ENCODE measurements around the gene COX19.
A peak's percentile ranks its signal among the peaks of the same experiment; 100 is the strongest.
"Not testable (repeated sequence)": the region's sequence is repeated elsewhere in the genome, so short reads cannot be mapped to it uniquely, and the experiment has no call there.

COX19 gene

DNA sequence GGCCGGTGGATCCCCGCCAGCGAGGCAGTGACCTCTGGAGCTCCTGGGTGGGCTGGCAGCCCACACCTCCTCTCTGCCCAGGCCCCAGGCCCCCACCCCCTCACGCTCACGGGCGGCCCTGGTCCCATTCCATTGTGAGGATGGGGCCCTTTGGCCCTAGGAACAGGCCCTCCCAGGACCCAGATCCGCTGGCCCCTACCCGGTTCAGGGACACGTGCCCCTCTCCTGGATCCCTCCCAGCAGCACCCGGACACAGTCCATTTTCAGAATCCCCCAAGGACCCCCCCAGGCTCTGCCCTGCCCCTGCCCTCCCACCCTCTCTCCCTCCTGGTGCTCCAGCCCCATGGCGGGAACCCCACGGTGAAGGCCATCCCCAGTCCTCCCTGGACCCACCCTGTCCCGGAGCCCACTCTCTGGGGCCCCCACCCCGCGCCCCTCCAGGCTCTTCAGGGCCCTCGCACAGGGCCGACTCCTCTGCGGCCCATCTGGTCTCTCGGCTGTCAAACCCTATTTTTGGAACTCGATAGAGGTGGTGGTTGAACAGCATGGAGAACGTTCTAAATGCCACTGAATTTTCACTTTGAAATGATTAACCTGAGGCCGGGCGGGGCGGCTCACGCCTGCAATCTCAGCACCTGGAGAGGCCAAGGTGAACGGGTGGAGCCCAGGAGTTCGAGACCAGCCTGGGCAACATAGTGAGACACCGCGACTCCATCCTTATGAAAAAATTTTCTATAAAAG, 28.9 kb downstream of the COX19 start:
- DNase-seq (ENCODE audit: low read depth, low spot score): no peak

DNA sequence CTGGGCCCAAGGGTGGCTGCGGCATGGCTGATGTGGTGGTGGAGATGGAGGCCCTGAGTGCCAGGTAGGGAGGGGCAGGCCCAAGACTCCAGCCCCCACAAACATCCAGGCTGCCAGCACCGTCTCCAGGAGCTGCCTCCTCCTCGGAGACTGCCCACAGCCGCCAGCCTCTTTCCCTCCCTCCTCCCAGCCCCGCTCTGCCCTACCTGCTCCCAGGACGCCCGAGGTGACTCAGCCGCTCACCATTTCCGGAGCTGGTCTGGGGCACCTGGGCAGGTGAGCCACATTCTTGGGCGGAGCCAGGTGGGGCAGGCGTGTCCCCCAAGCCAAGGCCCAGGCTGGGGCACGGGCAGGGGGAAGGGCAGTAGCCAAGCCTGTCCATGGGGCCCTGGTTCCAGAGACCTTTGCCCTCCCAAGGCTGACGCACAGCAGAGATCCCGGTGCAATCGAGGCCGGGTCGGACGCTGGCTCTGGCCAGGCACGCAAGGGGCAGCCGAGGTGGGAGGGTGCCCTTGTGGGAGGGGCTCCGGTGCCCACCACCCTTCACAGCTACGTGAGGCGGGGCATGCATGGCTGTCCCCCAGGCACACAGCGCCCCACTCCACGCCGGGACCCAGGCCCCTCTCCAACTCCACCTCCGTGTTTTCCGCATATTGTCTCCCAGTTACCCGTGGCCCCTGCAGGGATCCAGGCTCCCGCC, 29.6 kb downstream of the COX19 start:
- DNase-seq (ENCODE audit: low read depth, low spot score): no peak

DNA sequence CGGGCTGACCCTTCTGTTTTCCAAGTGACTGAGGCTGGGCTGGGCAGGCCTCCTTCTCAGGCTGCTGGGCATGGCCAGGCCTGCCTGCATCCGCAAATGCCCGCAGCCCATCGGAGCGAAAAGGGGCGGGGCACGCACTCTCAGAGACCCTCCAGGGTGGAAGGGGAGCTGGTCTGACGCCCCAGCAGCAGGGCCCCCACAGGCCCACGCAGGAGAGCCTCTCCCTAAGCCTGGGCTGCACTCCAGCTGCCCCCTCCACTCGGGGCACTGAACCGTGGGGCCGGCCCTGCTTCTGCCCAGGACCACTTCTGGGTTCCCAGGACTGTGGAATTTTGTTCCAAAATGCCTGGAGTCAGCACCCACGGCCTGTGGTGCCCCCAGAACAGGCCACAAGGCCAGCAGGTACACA, 30.2 kb downstream of the COX19 start:
- no peak for DNase-seq (ENCODE audit: low read depth, low spot score)

DNA sequence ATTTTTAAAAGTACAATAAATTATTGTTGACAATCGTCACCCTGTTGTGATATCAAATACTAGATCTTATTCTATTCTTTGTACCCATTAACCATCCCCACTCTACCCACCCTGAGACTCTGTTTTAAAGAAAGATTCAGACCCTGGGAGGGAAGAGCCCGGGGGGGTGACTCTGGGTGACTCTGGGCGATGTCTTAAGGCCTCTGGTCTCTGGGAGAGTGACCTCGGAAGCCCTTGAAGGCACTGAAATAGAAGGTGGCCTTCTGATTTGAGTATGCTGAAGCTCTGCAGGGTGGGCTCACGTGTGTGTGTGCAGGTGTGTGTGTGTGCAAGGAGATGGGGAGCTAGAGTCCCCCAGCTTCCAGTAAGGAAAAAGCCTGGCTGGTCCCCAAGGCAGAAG, 30.6 kb downstream of the COX19 start:
- DNase-seq (ENCODE audit: low read depth, low spot score): no peak

DNA sequence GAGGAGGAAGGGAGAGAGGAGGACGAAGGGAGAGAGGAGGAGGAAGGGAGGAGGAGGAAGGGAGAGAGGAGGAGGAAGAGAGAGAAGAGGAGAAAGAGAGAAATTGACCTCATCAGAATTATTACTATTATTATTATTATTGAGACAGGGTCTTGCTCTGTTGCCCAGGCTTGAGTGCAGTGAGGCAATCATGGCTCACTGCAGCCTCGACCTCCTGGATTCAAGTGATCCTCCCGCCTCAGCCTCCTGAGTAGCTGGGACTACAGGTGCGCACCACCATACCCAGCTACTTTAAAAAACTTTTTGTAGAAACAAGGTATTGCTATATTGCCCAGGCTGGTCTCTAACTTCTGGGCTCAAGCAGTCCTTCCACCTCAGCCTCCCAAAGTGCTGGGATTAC, 31.6 kb downstream of the COX19 start:
- DNase-seq (ENCODE audit: low read depth, low spot score): not testable (repeated sequence)

DNA sequence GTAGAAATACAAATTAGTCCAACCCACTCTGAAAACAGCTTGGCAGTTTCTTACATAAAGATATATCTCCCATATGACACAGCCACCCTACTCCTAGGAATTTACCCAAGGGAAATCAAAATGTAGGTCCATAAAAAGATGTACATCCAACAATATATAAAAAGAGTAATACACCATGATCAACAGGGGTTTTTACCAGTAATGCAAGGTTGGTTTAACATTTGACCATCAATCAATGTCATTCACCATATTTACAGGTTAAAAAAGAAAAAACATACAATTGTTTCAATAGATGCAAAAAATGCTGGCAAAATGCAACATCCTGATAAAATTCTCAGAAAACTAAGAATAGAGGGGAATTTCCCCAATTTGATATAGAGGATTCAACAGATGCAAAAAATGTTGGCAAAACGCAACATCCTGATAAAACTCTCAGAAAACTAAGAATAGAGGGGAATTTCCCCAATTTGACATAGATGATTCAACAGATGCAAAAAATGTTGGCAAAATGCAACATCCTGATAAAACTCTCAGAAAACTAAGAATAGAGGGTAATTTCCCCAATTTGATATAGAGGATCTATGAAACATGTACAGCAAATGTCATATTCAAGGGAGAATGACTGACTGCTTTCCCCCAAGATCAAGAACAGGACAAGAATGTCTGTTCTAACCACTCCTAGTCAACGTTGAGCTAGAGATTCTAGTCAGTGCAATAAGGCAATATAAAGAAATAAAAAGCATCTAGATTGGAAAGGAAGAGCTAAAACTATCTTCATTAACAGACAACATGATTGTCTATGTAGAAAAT, 34.5 kb downstream of the COX19 start:
- DNase-seq (ENCODE audit: low read depth, low spot score): no peak

DNA sequence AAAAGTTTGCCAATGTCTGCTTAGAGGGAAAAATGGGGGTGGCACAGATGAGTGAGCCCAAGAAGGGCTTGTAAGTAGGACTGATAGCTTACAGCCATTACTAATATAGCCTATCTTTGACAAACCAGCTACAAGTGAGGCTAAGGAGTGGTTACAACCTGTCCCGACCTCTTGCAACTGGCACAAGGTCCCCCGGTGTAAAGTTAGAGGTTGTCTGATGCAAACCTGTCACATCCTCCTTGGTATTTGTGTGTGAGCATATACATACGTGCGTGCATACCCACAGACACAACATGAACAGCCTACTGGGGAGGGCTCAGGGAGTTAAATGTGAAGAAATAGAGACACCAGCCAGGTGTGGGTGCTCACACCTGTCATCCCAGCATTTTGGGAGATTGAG, 35.5 kb downstream of the COX19 start:
- DNase-seq (ENCODE audit: low read depth, low spot score): no peak

DNA sequence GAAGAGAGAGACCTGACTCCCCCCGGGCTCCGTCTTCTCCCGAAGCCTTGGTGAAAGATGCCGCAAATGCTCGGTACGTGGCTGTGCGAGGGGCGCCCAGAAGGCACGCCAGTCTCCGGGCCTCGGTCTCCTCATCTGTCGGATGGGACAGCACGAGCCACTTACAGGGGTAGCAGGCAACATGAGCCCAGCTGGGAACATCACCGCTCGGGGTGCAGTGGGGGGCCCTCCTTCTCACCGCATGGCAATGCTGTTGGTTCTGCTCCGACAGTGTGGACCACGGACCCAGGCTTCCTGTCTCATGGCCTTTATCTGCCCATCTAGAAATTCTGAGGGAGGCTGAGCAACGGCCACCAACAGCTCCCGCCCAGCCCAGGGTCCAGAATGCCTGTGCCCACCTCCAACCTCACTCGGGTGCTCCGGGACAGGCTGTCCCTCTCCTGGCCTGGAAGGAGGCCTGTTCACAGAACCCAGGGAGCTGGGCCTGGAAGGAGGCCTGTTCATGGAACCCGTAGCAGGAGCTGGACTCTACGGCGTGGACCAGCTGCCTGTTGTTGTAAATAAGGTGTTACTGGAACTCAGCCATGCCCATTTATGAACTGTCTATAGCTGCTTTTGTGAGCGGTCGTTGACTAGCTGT, 36.7 kb downstream of the COX19 start:
- no peak for DNase-seq (ENCODE audit: low read depth, low spot score)

DNA sequence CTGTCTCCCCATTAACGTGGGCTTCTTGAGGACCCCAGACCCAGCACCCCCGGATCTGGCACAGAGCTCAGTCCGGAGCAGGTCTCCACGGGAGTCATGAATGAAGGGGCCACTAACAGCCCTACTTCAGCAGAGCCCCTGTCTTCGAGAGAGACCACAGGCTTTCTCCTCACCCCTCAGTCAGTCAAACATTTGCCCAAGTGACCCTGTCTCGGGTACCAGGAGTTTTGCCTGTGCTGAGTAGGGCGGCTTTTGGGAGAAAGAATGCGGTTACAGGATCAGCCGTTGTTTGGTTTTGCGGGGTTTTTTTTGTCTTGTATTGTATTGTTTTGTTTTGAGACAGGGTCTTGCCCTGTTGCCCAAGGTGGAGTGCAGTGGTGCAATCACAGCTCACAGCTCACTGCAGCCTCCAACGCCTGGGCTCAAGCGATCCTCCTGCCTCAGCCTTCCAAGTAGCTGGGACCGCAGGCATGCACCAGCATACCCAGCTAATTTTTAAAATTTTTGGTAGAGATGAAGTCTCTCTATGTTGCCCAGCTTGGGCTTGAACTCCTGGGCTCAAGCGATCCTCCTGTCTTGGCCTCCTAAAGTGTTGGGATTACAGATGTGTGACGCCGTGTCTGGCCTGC, 37.4 kb downstream of the COX19 start:
- no peak for DNase-seq (ENCODE audit: low read depth, low spot score)

DNA sequence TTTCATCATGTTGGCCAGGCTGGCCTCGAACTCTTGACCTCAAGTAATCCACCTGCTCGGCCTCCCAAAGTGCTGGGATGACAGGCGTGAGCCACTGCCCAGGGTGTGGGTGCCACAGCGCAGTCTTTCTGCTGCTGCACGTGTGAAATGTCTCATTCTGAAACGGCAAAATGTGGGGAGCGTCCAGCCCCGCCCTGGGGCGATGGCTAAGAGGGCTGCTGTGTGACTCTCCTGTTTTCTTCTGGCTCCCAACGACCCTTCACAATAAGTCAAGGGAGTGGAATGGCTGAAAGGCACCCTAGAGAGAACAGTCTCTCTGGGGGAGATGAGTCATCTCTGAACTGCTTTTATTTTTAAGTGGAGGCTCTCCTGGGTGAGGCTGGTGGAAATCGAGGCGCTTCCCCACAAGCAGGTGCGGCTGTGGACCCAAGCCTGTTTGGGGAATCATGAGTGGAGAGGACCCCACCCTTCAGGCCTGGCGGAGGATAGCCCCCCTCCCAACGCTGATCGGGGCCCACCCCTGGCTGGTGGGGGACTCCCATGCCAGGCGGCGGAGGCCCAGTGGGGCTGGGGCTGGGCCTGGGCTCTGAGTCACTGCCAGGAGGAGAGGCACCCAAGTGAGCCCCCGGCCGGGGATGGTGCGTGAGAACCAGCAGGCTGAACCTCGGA, 38.8 kb downstream of the COX19 start:
- DNase-seq (ENCODE audit: low read depth, low spot score): peak; percentile 60

DNA sequence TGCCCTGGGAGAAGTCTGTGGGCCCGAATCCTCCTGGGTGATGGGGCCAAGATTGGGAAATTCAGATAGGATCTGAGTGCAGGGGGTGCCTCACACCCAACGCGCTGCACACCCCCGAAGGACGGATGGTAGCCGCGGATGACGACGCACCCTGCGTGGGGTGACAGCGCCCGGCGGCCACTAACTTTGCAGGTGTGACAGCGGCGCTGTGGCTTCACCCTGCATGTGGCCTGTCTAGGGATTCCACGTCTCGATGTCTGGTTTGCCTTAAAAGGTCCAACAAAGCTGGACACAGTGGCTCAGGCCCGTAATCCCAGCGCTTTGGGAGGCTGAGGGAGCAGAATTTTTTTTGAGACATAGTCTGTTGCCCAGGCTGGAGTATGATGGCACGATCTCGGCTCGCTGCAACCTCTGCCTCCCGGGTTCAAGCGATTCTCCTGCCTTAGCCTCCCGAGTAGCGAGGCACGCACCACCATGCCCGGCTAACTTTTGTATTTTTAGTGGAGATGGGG, 39.4 kb downstream of the COX19 start:
- no peak for DNase-seq (ENCODE audit: low read depth, low spot score)

DNA sequence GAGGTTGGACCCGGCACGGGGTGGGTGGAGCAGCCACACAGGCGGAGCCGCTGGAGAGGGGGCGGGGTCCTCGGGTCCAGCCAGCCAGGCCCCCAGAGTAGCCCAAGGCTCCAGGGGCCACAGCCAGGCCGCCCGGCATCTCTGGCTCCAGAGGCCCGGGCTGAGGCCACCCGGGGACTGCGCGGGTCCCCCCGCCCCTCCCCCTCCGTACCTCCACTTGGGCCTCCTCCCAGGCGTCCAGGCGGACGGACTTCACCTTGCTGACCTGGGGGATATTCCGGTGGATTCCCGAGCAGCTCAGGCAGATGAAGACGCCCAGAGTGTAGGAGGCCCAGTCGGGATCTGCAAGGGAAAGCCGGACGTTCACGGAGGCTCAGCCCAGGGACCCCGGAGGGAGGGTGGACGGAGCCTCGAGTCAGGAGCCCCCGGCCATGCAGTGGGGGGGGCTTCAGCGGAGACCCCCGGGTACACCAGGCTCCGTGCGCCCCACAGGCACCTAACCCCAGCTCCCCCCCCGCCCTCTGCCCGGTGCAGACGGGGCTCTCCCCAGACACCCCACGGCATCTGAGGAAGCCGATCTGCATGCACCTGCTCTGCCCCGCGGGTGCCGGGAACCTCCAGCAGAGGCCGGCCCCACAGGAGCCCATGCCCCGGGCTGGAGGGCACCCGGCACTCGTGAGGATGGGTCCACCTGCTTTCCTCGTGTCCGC, 40.0 kb downstream of the COX19 start:
- no peak for DNase-seq (ENCODE audit: low read depth, low spot score)

DNA sequence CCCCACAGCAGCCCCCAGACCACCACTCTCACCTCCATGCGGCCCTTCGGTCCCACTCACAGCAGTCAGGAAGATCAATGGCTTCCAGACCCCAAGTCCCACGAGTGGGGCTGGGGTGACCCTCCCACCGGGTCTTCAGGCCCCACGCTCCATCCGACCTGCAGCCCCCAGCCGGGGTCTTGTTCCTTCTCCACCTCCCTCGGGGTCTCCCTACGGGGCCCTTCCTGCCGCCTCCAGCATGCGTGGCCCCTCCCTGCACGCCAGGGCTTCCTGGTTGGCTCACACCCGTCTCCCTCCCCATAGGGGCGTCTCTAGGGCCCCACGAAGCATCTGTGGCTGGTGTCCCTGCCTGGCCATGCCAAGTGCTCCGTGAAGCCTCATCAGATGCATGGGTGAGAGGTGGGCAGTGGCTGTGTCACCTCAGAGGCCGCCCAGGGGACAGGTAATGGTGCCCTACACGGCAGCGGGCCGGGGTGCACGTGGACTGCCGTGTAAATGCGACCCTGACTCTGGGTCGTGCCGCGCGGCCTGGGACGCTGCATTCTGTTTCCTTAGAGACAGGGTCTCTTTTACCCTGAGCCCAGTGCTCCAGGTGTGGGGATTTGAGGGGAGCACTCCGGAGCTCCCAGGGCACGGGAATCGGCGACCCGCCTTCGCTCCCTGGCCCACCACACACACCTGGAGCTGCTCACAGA, 40.7 kb downstream of the COX19 start:
- no peak for DNase-seq (ENCODE audit: low read depth, low spot score)

DNA sequence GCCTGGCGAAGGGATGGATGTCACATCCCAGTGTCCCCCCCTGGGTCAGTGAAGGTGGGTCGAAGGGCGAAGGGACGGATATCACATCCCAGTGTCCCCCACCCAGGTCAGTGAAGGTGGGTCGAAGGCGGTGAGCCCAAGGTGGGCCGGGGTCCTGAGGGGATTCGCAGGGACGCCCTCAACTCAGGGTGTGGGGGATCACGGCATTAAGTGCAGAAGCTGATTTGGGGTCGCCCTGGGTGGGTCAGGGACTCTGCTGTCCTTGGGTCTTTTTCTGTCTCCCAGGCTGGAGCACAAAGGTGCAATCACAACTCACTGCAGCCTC, 42.7 kb downstream of the COX19 start:
- DNase-seq (ENCODE audit: low read depth, low spot score): no peak

DNA sequence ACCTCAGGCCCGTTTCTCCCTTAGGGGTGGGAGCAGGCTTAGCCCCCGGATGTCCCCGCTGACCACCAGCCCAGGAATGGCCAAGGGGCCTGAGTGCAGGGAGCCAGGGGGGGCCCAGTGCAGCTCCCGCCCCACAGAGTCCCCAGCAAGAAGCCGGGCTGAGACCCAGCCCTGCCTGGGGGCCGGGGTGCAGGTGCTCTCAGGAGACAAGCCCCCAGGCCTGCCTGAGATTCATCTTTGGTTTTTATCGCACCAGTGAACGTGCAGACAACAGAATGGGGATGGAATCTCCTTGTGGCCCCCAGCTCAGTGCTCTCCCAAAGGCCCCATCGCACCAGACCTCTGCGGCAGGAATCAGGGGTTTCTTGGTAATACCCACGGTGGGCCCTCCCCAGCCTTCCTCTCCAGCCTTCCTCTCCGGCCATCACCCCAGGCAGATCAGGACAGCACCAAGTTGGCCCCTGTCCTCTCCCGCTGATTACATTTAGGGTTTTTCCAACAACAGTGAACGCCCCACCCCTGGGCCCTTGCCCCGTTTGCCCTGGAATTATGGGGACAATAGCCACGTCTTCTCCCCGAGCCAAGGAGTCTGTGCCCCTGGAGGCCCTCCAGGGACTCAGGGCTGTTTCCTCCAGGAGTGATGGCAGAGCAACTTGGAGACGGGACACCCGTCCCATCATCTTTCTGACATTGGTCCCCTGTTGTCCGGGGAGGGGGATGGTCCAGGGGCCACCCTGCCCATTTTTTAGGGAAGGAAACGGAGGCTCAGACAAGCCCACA, 43.3 kb downstream of the COX19 start:
- no peak for DNase-seq (ENCODE audit: low read depth, low spot score)

DNA sequence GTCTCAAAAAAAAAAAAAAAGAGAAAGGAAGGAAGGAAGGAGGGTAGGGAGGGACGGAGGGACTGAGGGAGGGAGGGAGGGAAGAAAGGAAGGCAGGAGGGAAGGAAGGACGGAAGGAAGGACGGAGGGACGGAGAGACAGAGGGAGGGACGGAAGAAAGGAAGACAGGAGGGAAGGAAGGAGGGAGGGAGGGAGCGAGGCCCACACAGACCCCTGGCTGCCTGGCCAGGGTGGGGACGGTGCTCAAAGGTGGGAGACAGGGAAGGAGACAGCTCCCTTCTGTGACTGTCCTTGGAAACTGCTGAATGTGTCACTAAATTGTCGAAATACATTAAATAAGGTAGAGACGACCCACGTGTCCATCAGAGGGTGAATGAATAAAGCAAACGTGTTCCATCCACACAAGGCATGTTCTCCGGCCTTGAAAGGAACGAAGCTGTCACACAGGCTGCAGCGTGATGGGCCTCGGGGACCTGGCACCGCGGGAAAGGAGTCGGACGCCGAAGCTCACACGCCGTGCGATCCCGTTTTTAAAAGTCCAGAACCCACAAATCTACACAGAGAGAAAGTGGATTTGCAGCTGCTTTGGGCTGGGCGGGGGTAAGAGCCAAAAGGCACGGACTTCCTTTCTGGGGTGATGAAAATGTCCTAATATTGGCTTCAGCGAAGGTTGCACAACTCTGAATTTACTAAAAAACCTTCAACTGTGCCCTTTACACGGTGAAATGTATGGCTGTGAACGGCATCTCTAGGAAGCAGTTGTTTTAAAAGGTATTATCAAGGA, 44.2 kb downstream of the COX19 start:
- no peak for DNase-seq (ENCODE audit: low read depth, low spot score)

DNA sequence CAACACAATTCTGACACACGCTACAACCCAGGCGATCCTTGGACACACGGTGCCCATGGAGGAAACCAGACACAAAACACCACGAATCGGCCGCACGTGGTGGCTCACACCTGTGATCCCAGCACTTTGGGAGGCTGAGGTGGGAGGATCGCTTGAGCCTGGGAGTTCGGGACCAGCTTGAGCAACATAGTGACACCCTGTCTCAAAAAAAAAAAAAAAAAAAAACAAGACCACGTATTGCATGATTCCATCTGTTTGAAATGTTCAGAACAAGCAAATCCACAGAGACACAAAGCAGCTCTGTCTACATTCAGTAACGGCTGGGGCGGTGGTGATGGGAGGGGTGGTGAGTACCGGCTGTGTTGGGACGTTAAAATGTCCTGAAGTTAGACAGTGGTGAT, 46.0 kb downstream of the COX19 start:
- DNase-seq (ENCODE audit: low read depth, low spot score): no peak

DNA sequence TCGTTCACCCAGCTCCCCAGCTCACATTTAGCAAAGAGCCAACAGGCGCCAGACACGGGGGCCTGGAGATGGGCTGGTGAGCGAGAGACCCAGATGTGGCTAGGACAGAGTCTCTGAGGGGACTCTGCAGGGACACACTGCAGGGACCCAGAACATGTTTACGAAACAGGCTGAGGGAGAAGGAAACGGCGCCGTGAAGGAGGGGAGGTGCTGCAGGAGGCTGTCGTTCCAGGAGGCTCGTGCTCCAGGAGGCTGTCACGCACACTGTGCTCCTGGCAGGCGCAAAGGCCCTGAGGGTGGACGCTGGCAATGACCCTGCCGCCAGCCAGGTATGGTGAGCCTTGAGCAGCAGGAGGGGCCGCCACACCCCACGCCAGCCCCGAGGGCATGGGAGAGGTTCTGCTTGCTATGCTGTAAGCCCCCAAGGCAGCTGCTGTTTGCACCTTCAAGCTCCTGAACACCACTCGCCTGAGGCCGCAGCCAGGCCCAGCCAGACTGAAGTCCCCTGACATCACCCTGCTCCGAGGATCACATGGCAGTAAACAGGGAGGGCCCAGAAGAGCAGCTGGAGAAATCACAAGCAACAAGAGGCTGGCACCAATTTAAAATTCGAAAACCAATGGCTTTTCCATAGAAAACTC, 48.2 kb downstream of the COX19 start:
- no peak for DNase-seq (ENCODE audit: low read depth, low spot score)

Data from astrocyte of the hippocampus (primary cell).